ENCODE results near the gene CCDC188. TPM values are rescaled to one million over a fixed set of nuclear protein-coding genes. Genes with fewer than 3 reads are reported as not detected.

The CCDC188 gene
- total and polyA plus RNA-seq, 9 of the 15 experiments (the other 6 are each of a cell fraction or from before 2014, with no cell fraction given) = not detected

GRCh38 chr22:20141186-20142077 is 9.4 kb downstream of the CCDC188 start:
- DNase-seq (ENCODE audit: extremely low read depth in 1 of 4, low spot score in 3 of 4) = no peak
- Histone ChIP-seq H3K9me3 (replicated peaks; ENCODE audit: control insufficient read depth, insufficient read depth, low read depth, low read length) (no peaks in the 10 kb centered on the region), H3K27ac (ENCODE audit: extremely low read depth, low read depth, low read length) (no peak overlapping the region), H3K9me1 (ENCODE audit: control insufficient read depth, insufficient read depth, low read length) (peaks cover 18% of the 10 kb centered on the region), H4K20me1 (replicated peaks; ENCODE audit: control insufficient read depth, insufficient read depth, low read length) (peaks cover 29% of the 10 kb centered on the region), H3K79me2 (ENCODE audit: control insufficient read depth, insufficient read depth, low read length) (no peaks in the 10 kb centered on the region), H3K4me2 (ENCODE audit: insufficient read depth, low read length) (no peak overlapping the region), H2AFZ (ENCODE audit: low read depth, low read length) (no peak overlapping the region), H3K9ac (ENCODE audit: insufficient read depth in 1 of 2, low read depth in 2 of 2, low read length in 2 of 2) (peak overlapping the region in 1 of 2 experiments; percentile 65; a peak in 2 of 4 replicates), H3K4me3 (no peak overlapping the region), H3K4me1 (replicated peaks in 1 of 2; ENCODE audit: control insufficient read depth in 2 of 2, insufficient read depth in 2 of 2, low read length in 2 of 2) (peaks cover 9 to 88% of the 10 kb centered on the region in 2 experiments), H3K27me3 (ENCODE audit: control insufficient read depth in 2 of 2, insufficient read depth in 2 of 2, low read length in 2 of 2) (no peaks in the 10 kb centered on the region), H3K36me3 (ENCODE audit: control insufficient read depth, insufficient read depth, low read length) (peaks cover 17% of the 10 kb centered on the region; the same call in 2 of the 3 replicates)
- CTCF ChIA-PET (ENCODE audit: low intra/inter-chr PET ratio) = interaction anchor here (0.6 kb wide), 1 partner anchor 103 kb away, joined by 5 read pairs; no protein-coding TSS in a partner anchor
- in situ Hi-C loops (cut with MboI) (no loop called here), intact Hi-C loops (cut with micrococcal nuclease) (no loop called here)
- POLR2A ChIA-PET = no interaction called here
- ATAC-seq = no peak
- whole genome bisulfite sequencing (ENCODE audit: insufficient coverage, low coverage, missing lambda C conversion rate) = 73% methylated on average over 22 of the region's 22 CpGs
- BruUV-seq (replicated peaks) = no TSS peak
- no peak for FAIRE-seq
- 0 out of 2 replicates have a peak, but pooled peaks have one; percentile 23 for TF ChIP-seq ZNF707 (CRISPR knock-in tag; conservative IDR thresholded peaks at IDR 0.05)
- 0 out of 2 replicates have a peak, but pooled peaks have one; percentile 42 for TF ChIP-seq TAF15 (IDR thresholded peaks at IDR 0.05; ENCODE audit: low read depth, low read length)
- TF ChIP-seq RBM14 (IDR thresholded peaks at IDR 0.05; ENCODE audit: borderline replicate concordance, insufficient read depth, low read depth, low read length) = 0 out of 2 replicates have a peak, but pooled peaks have one; percentile 73
- TF ChIP-seq EZH2 (IDR thresholded peaks at IDR 0.05; ENCODE audit: borderline replicate concordance, low read depth, low read length) = no peak
- TF ChIP-seq RBBP5 (IDR thresholded peaks at IDR 0.05; ENCODE audit: borderline replicate concordance, insufficient read depth, low read length, poor library complexity, severe bottlenecking) = peak; percentile 44
- peak; percentile 4 for TF ChIP-seq KDM5B (IDR thresholded peaks at IDR 0.05; ENCODE audit: insufficient replicate concordance, low read depth, low read length)
- peak; percentile 49; the same call in 1 of the 2 replicates for TF ChIP-seq ZNF408 (CRISPR knock-in tag; IDR thresholded peaks at IDR 0.05; ENCODE audit: low read depth)
- TF ChIP-seq, protein P1, sequence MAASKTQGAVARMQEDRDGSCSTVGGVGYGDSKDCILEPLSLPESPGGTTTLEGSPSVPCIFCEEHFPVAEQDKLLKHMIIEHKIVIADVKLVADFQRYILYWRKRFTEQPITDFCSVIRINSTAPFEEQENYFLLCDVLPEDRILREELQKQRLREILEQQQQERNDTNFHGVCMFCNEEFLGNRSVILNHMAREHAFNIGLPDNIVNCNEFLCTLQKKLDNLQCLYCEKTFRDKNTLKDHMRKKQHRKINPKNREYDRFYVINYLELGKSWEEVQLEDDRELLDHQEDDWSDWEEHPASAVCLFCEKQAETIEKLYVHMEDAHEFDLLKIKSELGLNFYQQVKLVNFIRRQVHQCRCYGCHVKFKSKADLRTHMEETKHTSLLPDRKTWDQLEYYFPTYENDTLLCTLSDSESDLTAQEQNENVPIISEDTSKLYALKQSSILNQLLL (CRISPR knock-in tag; IDR thresholded peaks at IDR 0.05; ENCODE audit: borderline replicate concordance) = 0 out of 2 replicates have a peak, but pooled peaks have one; percentile 51
- TF ChIP-seq POLR2G (IDR thresholded peaks at IDR 0.05; ENCODE audit: low read depth, low read length) = peak; percentile 48
- TF ChIP-seq, protein P2, sequence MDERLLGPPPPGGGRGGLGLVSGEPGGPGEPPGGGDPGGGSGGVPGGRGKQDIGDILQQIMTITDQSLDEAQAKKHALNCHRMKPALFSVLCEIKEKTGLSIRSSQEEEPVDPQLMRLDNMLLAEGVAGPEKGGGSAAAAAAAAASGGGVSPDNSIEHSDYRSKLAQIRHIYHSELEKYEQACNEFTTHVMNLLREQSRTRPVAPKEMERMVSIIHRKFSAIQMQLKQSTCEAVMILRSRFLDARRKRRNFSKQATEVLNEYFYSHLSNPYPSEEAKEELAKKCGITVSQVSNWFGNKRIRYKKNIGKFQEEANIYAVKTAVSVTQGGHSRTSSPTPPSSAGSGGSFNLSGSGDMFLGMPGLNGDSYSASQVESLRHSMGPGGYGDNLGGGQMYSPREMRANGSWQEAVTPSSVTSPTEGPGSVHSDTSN (CRISPR knock-in tag; IDR thresholded peaks at IDR 0.05; ENCODE audit: low read depth) = 0 out of 2 replicates have a peak, but pooled peaks have one; percentile 2
- TF ChIP-seq, protein P2 (tag; conservative IDR thresholded peaks at IDR 0.05; ENCODE audit: low read depth) = no peak
- TF ChIP-seq, protein P3, sequence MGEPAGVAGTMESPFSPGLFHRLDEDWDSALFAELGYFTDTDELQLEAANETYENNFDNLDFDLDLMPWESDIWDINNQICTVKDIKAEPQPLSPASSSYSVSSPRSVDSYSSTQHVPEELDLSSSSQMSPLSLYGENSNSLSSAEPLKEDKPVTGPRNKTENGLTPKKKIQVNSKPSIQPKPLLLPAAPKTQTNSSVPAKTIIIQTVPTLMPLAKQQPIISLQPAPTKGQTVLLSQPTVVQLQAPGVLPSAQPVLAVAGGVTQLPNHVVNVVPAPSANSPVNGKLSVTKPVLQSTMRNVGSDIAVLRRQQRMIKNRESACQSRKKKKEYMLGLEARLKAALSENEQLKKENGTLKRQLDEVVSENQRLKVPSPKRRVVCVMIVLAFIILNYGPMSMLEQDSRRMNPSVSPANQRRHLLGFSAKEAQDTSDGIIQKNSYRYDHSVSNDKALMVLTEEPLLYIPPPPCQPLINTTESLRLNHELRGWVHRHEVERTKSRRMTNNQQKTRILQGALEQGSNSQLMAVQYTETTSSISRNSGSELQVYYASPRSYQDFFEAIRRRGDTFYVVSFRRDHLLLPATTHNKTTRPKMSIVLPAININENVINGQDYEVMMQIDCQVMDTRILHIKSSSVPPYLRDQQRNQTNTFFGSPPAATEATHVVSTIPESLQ (CRISPR knock-in tag; IDR thresholded peaks at IDR 0.05) = no peak
